GM18520 (cell line): ENCODE measurements around the gene RNF166.
A peak's percentile ranks its signal among the peaks of the same experiment; 100 is the strongest.

ENCODE experiments used
- ATAC-seq: cut with Tn5 transposase; IDR thresholded peaks from one replicate; pipeline ENCODE4 v1.9.1; 2021; ENCODE audit not compliant: unreplicated experiment

Gene RNF166, protein sequence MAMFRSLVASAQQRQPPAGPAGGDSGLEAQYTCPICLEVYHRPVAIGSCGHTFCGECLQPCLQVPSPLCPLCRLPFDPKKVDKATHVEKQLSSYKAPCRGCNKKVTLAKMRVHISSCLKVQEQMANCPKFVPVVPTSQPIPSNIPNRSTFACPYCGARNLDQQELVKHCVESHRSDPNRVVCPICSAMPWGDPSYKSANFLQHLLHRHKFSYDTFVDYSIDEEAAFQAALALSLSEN

DNA sequence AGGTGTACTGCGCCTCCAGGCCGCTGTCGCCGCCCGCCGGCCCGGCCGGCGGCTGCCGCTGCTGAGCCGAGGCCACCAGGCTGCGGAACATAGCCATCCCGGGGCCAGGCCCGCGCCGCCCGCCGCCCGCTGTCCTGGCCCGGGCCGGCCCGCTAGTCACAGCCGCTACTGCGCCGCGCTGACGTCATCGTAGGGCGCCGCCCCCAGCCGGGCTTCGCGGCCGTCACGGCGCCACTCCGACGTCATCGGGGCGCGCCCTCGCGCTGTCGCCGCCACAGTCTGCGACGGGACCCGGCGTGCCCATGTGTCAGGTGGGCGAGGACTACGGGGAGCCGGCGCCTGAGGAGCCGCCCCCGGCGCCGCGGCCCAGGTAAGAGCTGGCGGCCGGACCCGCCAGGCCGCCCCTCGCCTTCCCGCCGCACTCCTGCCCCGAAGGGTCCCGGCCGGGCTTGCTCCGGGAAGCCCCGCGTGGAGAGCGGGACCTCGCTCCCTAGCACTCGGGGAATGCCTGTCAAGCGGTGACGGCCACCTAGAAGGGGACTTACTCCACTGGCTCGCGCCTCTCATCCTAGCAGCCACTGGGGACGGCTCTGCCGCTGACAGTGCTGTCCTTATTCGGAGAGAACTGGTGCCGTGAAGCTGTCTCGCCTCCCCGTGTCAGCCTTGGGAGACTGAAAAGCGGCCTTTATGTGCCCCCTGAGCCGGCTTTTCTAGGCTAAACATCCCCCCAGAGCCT, at the start of gene RNF166, which contains the start of gene CTU2:
TSS of gene RNF166 (minus strand) at position 180 of the 736 bp plus-strand sequence. CDS start at position 97, 83 bp downstream.
TSS of gene CTU2 (plus strand) at position 275 of the 736 bp plus-strand sequence. CDS start at position 303, 28 bp downstream.
- peak; percentile 57 for ATAC-seq

DNA sequence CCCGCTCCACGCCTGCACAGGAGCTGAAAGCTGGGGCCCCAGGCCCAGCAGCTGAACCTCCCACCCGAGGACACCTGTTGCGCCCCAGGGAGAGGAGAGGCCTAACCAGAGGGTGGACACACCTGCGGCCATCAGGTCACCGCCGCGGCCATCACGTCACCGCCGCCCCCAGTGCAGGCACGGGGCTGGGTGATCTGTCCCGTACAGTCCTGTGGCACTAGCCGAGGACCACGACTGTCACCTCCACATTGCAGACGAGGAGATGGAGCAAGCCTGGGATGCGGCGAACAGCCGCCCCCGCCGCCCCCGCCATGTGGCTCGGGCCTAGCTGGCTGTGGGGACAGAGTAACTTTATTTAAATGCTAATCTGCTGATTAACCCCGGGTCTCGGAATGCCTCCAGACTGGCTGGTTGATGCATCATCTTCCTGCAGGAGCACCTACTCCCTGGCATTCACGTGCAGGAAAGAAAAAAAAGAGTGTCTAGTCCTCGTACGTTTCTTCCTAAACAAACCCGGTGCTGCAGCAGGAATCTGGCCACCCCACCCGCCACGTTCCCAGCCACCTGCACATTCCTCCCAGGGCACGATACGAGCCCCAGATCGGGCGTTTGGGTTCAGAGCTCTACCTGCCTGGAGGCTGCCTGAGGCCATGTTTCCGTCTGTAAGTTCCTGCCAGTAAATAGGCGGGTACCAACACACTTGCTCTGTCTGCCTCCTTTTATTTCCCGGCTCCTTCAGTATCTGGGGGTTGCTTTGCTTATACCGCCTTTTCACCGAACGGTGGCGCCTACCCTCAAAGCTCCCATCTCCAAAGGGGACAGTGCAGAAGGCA, 48.9 kb upstream of the RNF166 start:
- no peak for ATAC-seq

DNA sequence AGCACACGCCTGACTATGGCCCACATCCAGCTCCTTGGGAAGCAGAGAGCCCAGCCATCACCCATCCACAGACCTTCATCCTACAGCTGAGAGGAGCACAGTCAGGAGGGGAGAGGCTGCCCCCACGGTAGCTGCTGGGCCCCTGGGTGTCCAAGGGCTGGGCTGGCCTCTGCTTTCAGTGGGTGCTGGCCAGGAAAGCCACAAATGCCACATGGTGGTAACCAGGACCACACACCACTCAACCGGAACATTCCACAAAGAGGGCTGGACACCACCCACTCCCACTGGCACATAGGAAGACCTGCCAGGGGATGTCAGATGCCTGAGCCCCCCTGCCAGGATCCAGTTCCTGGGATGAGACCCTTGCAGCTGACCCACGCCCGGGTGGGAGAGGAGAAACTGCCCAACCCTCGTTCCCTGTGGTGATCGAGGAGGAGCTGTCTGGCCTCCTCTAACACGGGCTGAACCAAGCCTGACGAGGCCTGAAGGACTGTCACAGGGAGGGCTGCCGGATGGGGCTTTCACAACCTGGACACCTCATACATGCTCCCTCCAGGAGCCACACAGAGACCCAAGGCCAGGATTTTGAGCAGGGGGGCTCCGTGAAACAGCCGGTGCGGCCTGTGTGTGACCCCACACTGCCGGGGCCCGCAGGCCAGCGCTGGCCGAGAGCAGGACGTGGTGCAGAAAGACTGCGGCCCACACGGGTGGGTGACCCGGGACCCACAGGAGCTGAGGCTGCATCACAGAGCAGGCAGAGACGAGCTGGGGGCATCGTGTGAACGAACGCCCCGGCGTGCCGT, 48.1 kb upstream of the RNF166 start:
- ATAC-seq: no peak

DNA sequence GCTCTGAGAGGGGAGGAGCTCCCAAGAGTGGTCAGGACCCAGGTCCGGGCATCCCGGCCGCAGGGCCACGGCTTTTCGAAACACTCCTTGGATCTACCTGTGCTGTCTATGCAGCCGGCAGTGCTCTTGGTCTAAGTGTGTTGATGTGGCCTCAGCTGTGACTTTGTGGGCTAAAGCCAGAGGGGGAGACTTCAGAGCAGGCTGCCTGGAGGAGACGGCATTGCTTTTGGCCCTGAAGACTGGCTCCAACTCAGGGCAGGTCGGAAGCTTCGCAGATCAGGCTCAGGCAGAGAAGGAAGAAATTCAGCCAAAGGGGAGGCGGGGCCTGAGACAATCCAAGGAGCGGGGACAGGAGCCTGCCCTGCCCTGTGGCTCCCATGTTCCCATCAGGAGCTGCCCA, 47.4 kb upstream of the RNF166 start:
- ATAC-seq: no peak

DNA sequence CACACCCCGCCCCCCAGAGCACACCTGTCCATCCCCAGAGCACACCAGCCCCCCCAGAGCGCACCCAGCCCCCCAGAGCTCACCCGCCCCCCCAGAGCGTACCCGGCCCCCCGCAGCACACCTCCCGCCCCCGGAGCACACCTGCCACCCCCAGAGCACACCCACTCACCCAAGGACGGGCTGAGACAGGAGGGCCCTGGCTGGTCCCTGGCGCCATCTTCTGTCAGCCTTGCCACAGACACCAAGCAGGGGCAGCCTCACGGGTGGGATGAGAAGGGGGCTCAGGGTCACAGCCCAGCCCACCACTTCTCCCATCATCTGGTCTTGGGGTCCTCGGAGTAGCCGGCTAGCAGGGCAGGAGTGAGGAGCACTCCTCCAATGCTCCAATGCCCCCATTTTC, 47.0 kb upstream of the RNF166 start:
- no peak for ATAC-seq

DNA sequence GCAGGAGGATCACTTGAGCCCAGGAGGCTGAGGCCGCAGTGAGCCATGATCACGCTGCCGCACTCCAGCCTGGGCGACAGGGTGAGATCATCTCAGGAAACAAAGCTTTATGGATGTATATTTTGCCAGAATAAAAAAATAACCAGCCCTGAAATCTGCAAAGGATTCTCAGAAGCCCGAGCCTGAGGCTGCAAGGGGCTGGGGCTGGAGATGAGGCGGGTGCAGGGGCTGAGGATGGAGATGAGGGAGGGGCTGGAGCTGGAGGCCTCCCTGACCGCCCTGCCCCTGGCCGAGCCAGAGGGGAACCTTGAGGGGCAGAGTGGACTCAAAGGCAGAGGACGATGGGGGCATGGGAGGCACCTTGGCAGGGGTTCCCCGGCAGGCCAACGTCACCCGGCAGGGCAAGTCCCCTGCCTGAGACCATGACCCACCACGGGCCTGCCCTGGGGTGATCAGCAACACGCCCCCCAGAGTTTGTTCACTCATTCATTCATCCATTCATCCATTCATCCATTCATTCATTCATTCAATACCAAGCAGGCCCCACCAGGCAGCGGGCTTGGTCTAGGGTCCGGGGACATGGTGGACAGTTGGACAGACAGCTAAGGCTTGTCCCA, 46.3 kb upstream of the RNF166 start:
- ATAC-seq: no peak

DNA sequence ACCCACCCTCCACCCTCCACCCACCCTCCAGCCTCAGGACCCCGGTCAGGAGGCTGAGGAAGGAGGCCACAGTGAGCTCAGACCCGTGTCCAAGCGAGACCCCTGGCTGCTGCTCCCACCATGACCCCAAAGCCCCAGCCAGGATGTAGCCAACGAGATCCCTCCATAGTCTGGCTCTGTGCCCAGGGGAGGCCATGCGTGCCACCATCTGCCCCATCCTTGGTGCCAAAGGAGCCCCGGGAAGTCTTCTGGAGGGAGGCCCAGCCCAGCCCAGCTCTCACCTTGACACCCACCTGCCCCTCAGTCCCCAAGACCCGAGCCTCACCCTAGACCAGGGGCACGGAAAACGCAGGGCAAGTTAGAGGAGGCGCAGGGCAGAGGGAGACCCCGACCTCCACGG, 44.6 kb upstream of the RNF166 start:
- no peak for ATAC-seq

DNA sequence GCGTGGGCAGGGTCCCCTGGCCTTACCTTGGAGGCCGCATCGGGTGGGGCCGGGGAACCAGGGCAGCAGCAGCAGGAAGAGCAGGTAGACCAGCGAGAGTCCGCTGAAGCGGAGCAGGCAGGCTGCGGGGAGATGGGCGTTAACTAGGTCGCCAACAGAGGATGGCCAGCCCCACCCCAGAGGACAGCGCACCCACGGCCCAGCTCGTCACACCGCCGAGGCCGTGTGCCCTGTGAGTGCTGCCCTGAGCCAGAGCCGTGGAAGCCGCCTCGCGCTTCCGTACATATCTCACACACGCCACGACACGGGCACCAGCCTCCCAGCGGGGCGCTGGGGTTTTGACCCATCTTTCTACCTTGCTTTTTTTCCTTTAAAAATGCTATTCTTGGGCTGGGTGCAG, 43.1 kb upstream of the RNF166 start:
- ATAC-seq: no peak

DNA sequence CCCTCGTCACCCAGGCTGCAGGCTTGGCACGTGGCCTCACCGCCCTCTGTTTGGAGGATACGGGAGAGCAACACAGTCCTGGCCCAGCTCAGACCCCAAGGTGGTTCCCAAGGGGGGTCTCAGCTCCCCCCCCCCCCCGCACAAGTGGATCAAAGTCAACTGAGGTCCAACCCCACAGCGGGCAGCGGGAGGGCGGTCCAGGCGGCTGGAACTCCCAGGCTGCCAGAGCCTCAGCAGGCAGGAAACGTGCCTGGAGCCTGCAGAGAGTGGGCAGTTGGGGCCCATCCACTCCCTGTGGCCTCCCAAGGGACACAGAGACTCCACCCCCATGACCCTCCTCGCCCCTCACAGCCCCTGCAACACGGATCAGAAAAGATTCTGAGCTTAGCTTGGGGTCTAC, 42.2 kb upstream of the RNF166 start:
- ATAC-seq: no peak

DNA sequence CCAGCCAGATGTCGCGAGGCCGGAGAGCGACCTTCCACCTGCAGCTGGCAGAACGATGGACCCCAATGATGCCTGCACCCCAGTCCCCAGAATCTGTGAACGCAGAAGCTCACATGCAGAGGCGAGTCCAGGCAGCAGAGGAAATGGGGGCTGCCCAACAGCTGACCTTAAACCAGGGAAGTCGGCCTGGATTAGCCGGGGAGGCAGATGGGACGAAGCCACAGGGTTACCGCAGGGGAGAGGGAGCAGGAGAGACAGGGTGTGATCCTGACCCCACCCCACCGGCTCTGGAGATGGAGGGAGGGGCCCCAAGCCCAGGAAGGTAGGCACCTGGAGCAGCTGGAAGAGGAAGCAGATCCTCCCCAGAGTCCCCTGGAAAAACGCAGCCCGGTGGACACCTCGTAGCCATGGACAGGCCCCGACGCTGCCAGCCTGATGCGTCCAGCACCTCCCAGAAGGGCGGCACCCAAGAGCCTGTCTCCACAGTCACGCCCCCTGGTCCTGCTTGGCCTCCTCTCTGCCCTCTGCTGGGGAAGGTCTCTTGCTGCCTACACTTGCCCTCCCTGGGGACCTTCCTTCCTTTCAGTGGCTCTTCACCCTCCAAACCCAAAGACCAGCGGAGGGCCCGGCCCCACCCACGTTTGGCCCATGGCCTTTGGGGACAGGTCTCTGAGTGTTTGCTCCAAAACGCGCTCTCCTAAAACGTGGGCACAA, 41.5 kb upstream of the RNF166 start:
- ATAC-seq: no peak

DNA sequence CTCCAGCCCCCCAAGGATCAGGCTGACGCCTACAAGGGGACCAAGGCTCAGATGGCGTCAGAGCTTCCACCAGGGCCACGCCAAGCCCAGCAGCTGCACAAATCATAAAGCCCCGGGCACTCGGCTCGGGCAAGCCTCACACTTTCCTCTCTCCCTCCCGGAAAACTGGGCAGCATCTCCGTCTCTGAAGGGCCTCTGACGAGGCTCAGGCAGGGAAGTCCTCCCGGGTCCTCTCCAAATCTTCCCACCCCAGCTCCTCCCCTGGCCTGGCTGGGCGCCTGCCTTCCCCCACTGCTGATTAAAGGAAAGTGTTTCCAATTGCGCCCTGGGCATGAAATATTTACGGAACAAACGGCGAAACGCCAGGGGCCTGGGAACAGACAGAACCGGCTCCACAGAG, 40.3 kb upstream of the RNF166 start:
- no peak for ATAC-seq

DNA sequence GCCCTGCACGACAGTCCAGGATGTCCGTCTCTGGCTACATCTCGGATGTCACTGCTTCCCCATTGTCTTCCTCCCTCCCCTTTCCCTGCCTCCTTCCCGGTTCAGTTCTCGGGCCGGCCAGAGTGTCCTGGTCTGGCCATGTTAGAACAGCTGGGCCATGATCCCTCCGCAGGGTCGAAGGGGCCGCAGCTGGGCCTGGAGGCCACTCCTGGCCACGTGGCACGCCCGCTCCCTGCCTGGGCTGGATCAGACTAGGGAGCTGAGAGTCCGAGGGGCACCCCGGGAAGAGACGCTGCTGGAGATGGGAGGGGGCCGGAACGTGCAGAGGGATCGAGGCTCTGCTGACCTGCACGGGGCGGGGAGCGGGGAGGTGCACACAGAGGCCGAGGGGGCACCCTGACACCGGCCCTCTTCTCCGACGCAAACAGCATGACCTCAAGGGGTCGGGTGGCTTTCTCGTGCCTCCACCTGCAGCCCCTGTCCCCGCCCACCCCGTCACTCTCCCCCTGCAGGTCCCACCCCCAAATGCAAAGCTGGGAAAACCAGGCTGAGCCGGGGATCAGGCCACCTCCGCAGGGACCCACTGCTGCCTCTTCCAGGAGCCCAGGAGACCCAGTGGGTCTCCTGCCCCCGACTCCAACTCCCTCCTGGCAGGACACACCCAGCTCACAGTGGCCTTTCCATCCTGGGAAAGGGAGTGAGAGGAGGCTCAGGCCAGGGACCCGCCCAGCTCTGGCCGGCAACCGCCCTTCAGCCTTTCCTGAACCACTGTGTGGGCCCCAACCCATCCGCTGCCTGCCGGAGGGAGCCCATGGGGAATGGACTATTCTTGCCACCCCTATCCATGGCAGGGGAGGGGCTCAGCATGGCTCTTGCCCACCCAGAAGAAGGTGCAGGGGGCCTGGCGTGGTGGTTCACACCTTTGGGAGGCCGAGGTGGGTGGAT, 38.6 kb upstream of the RNF166 start:
- ATAC-seq: no peak

DNA sequence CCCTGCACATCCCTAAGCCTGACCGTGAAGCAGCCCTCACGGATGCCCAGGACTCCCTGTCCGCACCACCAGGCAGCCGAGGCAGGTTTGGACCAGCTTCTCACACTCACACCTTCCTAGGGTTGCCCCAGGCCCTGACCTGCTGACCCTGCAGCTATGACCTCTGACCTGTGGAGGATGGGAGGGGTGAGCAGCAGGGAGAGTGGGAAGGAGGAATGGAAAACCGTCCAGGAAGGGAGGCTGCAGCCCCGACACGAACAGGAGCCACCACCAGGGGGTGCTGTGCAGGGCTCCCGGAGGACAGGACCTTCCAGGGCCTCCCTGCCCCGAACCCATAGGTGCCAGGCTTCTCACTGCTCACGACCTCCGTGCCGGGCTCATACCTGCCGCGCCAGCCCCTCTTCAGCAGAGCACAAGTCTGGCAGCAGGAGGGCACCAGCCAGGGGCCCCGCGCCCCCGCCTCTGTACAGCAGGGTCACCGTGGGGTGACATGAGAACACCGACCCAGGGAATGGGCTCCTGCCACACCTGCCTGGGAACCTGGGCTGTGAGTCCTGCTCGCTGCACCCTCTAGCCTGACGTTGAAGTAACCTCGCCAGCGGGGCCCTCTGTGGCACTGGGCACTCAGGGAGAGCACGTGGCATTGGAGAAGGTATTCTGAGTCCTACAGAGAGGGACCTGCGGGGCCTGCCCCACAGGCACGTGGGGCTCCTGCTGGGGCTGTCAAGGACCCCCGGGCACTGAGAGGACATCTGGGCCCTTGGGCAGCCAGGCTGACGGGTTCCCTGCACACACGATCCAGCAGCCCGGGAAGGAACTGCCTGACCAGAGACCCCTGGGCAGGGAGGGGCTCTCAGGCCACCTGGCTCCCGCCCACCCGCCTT, 37.7 kb upstream of the RNF166 start:
- ATAC-seq: no peak

DNA sequence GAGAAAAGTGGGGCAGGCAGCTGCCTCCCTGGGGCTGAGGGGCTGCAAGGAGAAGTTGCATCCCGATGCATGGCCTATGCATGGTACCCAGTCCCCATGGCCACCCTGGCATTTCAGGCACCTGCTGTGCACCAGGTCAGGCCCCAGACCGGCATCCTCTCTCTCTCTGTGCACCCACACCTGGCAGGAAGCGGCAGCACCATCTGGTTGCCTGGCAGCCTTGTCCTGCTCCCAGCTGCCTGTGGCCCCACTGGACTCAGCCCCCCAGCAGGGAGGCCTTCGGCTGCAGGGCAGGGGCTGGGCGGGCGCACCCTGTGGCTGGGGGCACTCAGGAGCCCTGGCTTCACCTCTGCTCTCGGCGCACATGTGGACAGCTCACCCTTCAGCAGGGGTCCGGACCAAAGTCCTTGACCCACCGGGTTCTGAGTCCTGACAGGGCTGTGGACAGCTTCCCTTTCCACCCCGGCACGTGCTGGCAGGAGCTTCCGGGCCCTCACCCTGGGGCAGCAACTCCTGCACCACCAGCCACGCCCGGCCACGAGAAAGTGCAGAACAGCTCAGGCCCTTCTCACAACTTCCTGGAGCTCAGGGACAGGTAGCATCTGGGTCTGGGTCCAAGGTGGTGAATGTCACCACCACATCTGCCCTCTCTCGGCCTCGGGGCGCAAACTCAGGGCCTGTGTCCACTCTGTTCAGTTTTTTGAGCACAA, 36.8 kb upstream of the RNF166 start:
- no peak for ATAC-seq

DNA sequence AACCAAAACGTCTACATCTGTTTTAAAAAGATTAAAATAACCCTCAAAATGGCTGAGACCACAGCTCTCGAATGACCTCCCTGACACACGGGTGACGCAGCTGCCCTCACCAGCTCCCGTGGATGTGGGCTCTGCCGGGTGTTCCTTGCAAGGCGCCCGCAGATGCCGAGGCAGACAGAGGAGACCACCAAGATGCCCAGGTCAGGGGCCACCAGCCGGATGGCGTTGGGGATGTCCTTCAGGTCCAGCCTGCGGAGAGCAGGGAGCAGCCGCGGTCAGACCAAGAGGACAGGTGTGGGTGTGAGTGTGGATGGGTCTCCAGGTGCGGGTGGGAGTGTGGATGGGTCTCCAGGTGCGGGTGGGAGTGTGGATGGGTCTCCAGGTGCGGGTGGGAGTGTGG, 35.2 kb upstream of the RNF166 start:
- ATAC-seq: no peak

DNA sequence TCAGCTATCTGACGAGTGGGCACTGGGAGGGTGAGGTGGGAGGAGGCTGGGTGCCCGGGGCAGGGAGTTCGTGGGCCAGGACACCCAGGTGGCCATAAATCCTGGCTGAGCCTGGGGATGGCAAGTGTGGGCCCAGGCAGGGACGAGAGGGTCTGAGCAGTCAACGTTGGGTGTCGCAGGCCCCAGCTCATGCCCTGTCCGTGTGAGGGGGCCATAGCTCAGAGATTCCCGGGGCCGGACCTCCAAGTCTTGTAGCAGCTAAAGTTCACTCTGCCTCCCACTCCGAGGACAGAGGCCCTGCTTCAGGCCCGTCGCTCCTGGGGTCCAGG, 34.5 kb upstream of the RNF166 start:
- no peak for ATAC-seq

DNA sequence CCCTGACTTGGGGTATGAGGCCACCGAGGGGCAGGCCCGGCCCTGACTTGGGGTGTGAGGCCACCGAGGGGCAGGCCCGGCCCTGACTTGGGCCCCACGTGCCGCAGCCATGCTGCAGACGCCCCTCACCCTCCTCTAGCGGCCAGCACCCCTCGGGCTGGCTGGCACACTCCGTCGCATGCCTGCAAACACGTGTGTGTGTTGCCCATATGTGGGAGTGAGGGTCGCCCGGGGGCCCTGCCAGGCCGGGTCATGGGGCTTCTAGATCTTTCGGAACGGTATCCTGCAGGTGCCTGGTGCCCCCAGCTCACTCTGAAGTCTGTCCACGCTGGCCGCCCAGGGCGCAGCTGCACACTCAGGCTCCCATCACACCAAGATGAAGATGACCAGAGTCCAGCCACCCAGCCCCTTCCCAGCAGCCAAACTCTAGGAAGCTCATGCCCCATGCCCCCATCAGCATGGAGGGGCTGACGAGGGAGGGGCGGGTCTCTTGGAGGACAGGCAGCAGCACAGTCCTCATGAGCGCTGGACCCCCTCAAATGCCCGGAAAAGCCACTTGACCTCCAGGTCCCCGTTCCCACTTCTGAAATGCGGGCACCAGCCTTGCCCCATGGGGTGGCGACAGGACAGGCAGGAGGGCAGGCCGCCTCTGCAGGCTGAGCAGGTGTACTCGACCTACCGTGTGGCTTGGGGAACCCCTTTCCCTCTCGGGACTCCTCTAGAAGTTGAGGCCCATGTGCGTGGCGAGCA, 33.9 kb upstream of the RNF166 start:
- ATAC-seq: no peak
